Measurements from ENCODE around the gene IFNL4.

DNA sequence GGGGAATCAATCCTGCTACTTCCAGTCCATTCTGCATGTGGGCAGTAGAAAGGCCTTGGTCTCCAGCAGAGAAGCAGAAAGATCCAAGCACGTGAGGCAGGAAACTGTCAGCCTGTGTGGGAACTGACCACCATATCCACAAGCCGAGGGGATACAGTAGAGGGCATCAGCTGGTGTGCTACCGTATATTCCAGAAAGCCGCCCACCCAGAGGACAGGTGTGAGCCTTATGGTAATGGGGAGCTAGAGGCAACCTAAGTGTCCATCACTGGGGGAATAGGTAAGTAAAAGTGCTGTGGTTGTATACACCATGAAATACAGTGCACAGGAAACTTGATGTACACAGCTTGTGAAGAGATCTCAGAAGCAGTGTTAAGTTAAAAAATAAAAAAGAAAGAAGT, 44.7 kb upstream of the IFNL4 start:
- TF ChIP-seq, protein P1, sequence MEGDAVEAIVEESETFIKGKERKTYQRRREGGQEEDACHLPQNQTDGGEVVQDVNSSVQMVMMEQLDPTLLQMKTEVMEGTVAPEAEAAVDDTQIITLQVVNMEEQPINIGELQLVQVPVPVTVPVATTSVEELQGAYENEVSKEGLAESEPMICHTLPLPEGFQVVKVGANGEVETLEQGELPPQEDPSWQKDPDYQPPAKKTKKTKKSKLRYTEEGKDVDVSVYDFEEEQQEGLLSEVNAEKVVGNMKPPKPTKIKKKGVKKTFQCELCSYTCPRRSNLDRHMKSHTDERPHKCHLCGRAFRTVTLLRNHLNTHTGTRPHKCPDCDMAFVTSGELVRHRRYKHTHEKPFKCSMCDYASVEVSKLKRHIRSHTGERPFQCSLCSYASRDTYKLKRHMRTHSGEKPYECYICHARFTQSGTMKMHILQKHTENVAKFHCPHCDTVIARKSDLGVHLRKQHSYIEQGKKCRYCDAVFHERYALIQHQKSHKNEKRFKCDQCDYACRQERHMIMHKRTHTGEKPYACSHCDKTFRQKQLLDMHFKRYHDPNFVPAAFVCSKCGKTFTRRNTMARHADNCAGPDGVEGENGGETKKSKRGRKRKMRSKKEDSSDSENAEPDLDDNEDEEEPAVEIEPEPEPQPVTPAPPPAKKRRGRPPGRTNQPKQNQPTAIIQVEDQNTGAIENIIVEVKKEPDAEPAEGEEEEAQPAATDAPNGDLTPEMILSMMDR (IDR thresholded peaks at IDR 0.05): no peak
- no peak for TF ChIP-seq POLR2AphosphoS5 (IDR thresholded peaks at IDR 0.05)
- no peak for TF ChIP-seq POLR2A (IDR thresholded peaks at IDR 0.05)
- TF ChIP-seq EP300 (IDR thresholded peaks at IDR 0.05; ENCODE audit: low read depth): no peak

Data from transverse colon (tissue), 4 donors.